Ishikawa (cell line): ENCODE results near the gene FIGNL2.

ENCODE experiments used
- CEBPB ChIP-seq: IDR thresholded peaks from 2 replicates; pipeline ENCODE4 v1.6.1; 2012
- CREB1 ChIP-seq: IDR thresholded peaks from 2 replicates; pipeline ENCODE4 v1.6.1; 2012; ENCODE audit warnings: low read depth
- EGR1 ChIP-seq: IDR thresholded peaks from 2 replicates; pipeline ENCODE4 v1.6.1; 2012
- EP300 ChIP-seq: IDR thresholded peaks from 2 replicates; pipeline ENCODE4 v1.6.1; 2012; ENCODE audit warnings: borderline replicate concordance
- FOXM1 ChIP-seq: IDR thresholded peaks from 2 replicates; pipeline ENCODE4 v1.6.1; 2012; ENCODE audit warnings: low read depth, borderline replicate concordance
- MAX ChIP-seq: IDR thresholded peaks from 2 replicates; pipeline ENCODE4 v1.6.1; 2012
- NFIC ChIP-seq: IDR thresholded peaks from 2 replicates; pipeline ENCODE4 v1.6.1; 2012
- RAD21 ChIP-seq: IDR thresholded peaks from 2 replicates; pipeline ENCODE4 v1.6.1; 2012; ENCODE audit warnings: low read depth
- REST ChIP-seq: IDR thresholded peaks from 2 replicates; pipeline ENCODE4 v1.6.1; 2012; ENCODE audit warnings: low read depth, mild to moderate bottlenecking
- TAF1 ChIP-seq: IDR thresholded peaks from 2 replicates; pipeline ENCODE4 v1.6.1; 2012; ENCODE audit warnings: low read depth, mild to moderate bottlenecking
- TCF12 ChIP-seq: IDR thresholded peaks from 2 replicates; pipeline ENCODE4 v1.6.1; 2012; ENCODE audit warnings: low read depth
- TEAD4 ChIP-seq: IDR thresholded peaks from 2 replicates; pipeline ENCODE4 v1.6.1; 2012
- USF1 ChIP-seq: IDR thresholded peaks from 2 replicates; pipeline ENCODE4 v1.6.1; 2012
- YY1 ChIP-seq: IDR thresholded peaks from 2 replicates; pipeline ENCODE4 v1.6.1; 2012; ENCODE audit warnings: low read depth
- ZBTB7A ChIP-seq: IDR thresholded peaks from 2 replicates; pipeline ENCODE4 v1.6.1; 2012; ENCODE audit warnings: low read depth

The FIGNL2 gene

GRCh38 chr12:51806896-51807295 is 41.6 kb downstream of the FIGNL2 start:
- TF ChIP-seq TCF12 (no peak), RAD21 (no peak), CREB1 (no peak), NFIC (no peak), MAX (no peak), FOXM1 (no peak), REST (no peak)

- TF ChIP-seq FOXM1 (no peak), CEBPB (no peak), EGR1 (no peak), NFIC (no peak), TAF1 (no peak), REST (no peak), EP300 (no peak), ZBTB7A (no peak), TEAD4 (no peak), RAD21 (no peak), YY1 (no peak), CREB1 (no peak), USF1 (no peak), TCF12 (no peak), MAX (no peak)
Measured at GRCh38 chr12:51801027-51801426, 47.5 kb downstream of the FIGNL2 start.

- TF ChIP-seq TCF12, result no peak
- no peak for TF ChIP-seq CEBPB
- no peak for TF ChIP-seq REST
- no peak for TF ChIP-seq CREB1
- no peak for TF ChIP-seq EGR1
- no peak for TF ChIP-seq ZBTB7A
- TF ChIP-seq RAD21, result no peak
- TF ChIP-seq MAX, result no peak
- TF ChIP-seq FOXM1, result no peak
- no peak for TF ChIP-seq YY1
- no peak for TF ChIP-seq TAF1
Measured at GRCh38 chr12:51798501-51798900, 50.0 kb downstream of the FIGNL2 start.

GRCh38 chr12:51797301-51797700 is 51.2 kb downstream of the FIGNL2 start:
- no peak for TF ChIP-seq REST
- no peak for TF ChIP-seq TAF1
- TF ChIP-seq FOXM1, result no peak
- no peak for TF ChIP-seq TEAD4
- TF ChIP-seq MAX, result no peak
- no peak for TF ChIP-seq CEBPB
- TF ChIP-seq USF1, result no peak
- no peak for TF ChIP-seq TCF12
- no peak for TF ChIP-seq RAD21
- no peak for TF ChIP-seq EP300
- TF ChIP-seq YY1, result no peak
- TF ChIP-seq CREB1, result no peak
